ENCODE measurements around the gene ELAC1. TPM values are rescaled to one million over a fixed set of nuclear protein-coding genes. Genes with fewer than 3 reads are reported as not detected.

Gene ELAC1
- total and polyA plus RNA-seq, 2 of the 8 experiments (the other 6 are each of a cell fraction or from before 2014, with no cell fraction given) = 2.3 to 3.4 TPM

DNA sequence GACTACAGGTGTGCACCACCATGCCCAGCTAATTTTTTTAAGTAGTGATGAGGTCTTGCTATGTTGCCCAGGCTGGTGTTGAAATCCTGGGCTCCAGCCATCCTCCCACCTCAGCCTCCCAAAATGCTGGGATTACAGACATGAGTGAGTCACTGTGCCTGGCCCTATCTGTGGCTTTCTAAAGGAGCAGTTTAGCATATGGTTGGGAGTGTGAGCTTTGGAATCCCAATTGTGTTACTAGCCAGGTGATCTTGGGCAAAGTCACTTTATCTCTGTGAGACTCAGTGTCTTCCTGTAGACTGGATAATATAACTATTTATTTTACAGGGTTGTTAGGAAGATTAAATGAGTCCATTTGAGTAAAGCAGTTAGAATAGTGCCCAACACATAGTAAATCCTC is 42.4 kb downstream of the ELAC1 start:
- no peaks in the 10 kb centered on the region; the same call in 1 of the 2 replicates for H3K23me2 ChIP-seq (ENCODE audit: low read depth, low read length)
- DNase-seq (ENCODE audit: low read depth in 1 of 2, low spot score in 2 of 2) = no peak
- ChIA-PET CTCF (ENCODE audit: partially characterized antibody) (interaction anchor here (0.7 to 2.8 kb wide), 3 partner anchors 14 to 135 kb away, joined by 3 to 9 read pairs (median 4); no protein-coding TSS in a partner anchor), POLR2A (ENCODE audit: partially characterized antibody) (interaction anchor here (1.0 kb wide), 1 partner anchor 42 kb away, joined by 3 read pairs; no protein-coding TSS in a partner anchor)
- no peak overlapping the region for H3K14ac ChIP-seq (ENCODE audit: insufficient read length)
- H3K27ac ChIP-seq (ENCODE audit: low read depth, low read length) = no peak overlapping the region
- H3K23ac ChIP-seq (ENCODE audit: insufficient read length) = no peak overlapping the region
- no peak overlapping the region for H2AFZ ChIP-seq (ENCODE audit: low read length)
- TF ChIP-seq KDM1A (IDR thresholded peaks at IDR 0.05; ENCODE audit: borderline replicate concordance, low read length) (no peak), GABPA (IDR thresholded peaks at IDR 0.05; ENCODE audit: borderline replicate concordance, insufficient read depth, low read length) (no peak), TEAD4 (IDR thresholded peaks at IDR 0.05; ENCODE audit: low read depth, low read length) (no peak), PHF8 (conservative IDR thresholded peaks at IDR 0.05; ENCODE audit: low read depth, low read length) (no peak), ASH2L (IDR thresholded peaks at IDR 0.05; ENCODE audit: low read length) (no peak)
- no peak for FAIRE-seq
- no peak overlapping the region for H3K4me2 ChIP-seq (ENCODE audit: insufficient read depth in 1 of 2, low read depth in 2 of 2, low read length in 2 of 2)
- H2BK120ac ChIP-seq (replicated peaks; ENCODE audit: low read depth, low read length) = no peak overlapping the region
- H2BK20ac ChIP-seq (ENCODE audit: low read length) = no peak overlapping the region
- no peak overlapping the region for H2BK12ac ChIP-seq (ENCODE audit: low read depth, low read length)
- H3K36me3 ChIP-seq (ENCODE audit: control insufficient read depth in 2 of 4, insufficient read depth in 4 of 4, low read length in 3 of 4) = no peaks in the 10 kb centered on the region
- H3K27me3 ChIP-seq (replicated peaks in 1 of 4; ENCODE audit: control insufficient read depth in 3 of 4, extremely low read depth in 1 of 4, insufficient read depth in 3 of 4, low read length in 3 of 4) = no peaks in the 10 kb centered on the region
- no peak overlapping the region for H4K8ac ChIP-seq (ENCODE audit: extremely low read depth, insufficient read depth, low read length)
- no peak overlapping the region for H4K91ac ChIP-seq (replicated peaks; ENCODE audit: insufficient read length, low read length)
- H2AK5ac ChIP-seq (ENCODE audit: low read depth, low read length) = no peak overlapping the region
- no peaks in the 10 kb centered on the region for H3K9me3 ChIP-seq (ENCODE audit: insufficient read depth in 2 of 2, low read depth in 1 of 2, low read length in 1 of 2)
- no peak overlapping the region for H2BK5ac ChIP-seq (ENCODE audit: low read depth, low read length)
- H3K4ac ChIP-seq (replicated peaks; ENCODE audit: insufficient read length, low read depth, low read length) = no peak overlapping the region
- H3K56ac ChIP-seq (replicated peaks; ENCODE audit: insufficient read length, low read depth, low read length) = no peak overlapping the region
- no peak overlapping the region for H3K9ac ChIP-seq (replicated peaks in 1 of 4; ENCODE audit: extremely low read depth in 1 of 4, low read depth in 3 of 4, low read length in 3 of 4)
- no peak overlapping the region for H2BK15ac ChIP-seq (ENCODE audit: low read length)
- no peak overlapping the region for H3K4me3 ChIP-seq (ENCODE audit: extremely low read depth in 1 of 4, insufficient read depth in 2 of 4, low read depth in 3 of 4, low read length in 4 of 4)
- no peak overlapping the region for H3K18ac ChIP-seq (ENCODE audit: extremely low read depth, low read length)
- no peaks in the 10 kb centered on the region for H4K20me1 ChIP-seq (replicated peaks in 1 of 2; ENCODE audit: control insufficient read depth in 1 of 2, insufficient read depth in 2 of 2, low read length in 2 of 2)
- no peak overlapping the region for H4K5ac ChIP-seq (ENCODE audit: insufficient read length, low read depth, low read length)
- peaks cover 0 to 12% (median 1%) of the 10 kb centered on the region in 4 experiments; a peak in 3 of 7 replicates for H3K4me1 ChIP-seq (replicated peaks in 1 of 4; ENCODE audit: control insufficient read depth in 3 of 4, insufficient read depth in 4 of 4, low read length in 3 of 4)
- H3K79me1 ChIP-seq (ENCODE audit: low read depth, low read length) = no peaks in the 10 kb centered on the region
- H3K79me2 ChIP-seq (ENCODE audit: control insufficient read depth in 1 of 2, insufficient read depth in 2 of 2, low read length in 2 of 2) = no peaks in the 10 kb centered on the region

All from H1 (cell line).